ENCODE results near the gene GLT8D1. TPM values are rescaled to one million over a fixed set of nuclear protein-coding genes. Genes with fewer than 3 reads are reported as not detected.

GLT8D1 gene
- total RNA-seq, 1 donor from 2014 or later, result 79.8 TPM

GRCh38 chr3:52645549-52645948 lies 60.0 kb downstream of the GLT8D1 start:
- TF ChIP-seq CTCF (IDR thresholded peaks at IDR 0.05; ENCODE audit: unreplicated experiment), result no peak
- Mint-ChIP-seq H3K9me3 (ENCODE audit: low read depth) (no peaks in the 10 kb centered on the region), H3K4me1 (ENCODE audit: low read depth) (peaks cover 2% of the 10 kb centered on the region), H3K27me3 (no peaks in the 10 kb centered on the region), H3K27ac (no peak overlapping the region), H3K36me3 (ENCODE audit: insufficient read depth) (peaks cover 45% of the 10 kb centered on the region), H3K4me3 (ENCODE audit: low read depth) (no peak overlapping the region)
- no peak for DNase-seq (ENCODE audit: low spot score, unreplicated experiment)

Other genes with a start within 250 kb of the GLT8D1 start
- gene STAB1, start 210.5 kb downstream of the GLT8D1 start, total RNA-seq, result 0.27 and 0.46 TPM in 2 replicates
- gene NT5DC2, start 171.9 kb downstream of the GLT8D1 start, total RNA-seq, result 269 and 271 TPM in 2 replicates
- gene UQCC5, start 169.2 kb downstream of the GLT8D1 start, total RNA-seq, result 14.2 and 18.9 TPM in 2 replicates
- 128 and 131 TPM in 2 replicates for gene PBRM1, start 19.9 kb downstream of the GLT8D1 start, total RNA-seq
- gene GNL3, start 19.8 kb downstream of the GLT8D1 start, total RNA-seq, result 85.9 and 94.0 TPM in 2 replicates
- gene SPCS1, start 315 bp upstream of the GLT8D1 start, total RNA-seq, result 85.1 and 89.6 TPM in 2 replicates
- gene NEK4, start 65.1 kb upstream of the GLT8D1 start, total RNA-seq, result 49.8 and 51.1 TPM in 2 replicates
- 11.3 and 14.1 TPM in 2 replicates for gene ITIH1, start 71.8 kb upstream of the GLT8D1 start, total RNA-seq
- 0.87 and 1.2 TPM in 2 replicates for gene ITIH3, start 89.0 kb upstream of the GLT8D1 start, total RNA-seq
- 2.9 and 9.7 TPM in 2 replicates for gene ITIH4, start 124.9 kb upstream of the GLT8D1 start, total RNA-seq
- gene MUSTN1, start 129.2 kb upstream of the GLT8D1 start, total RNA-seq, result not detected in 2 replicates
- 17.4 and 18.4 TPM in 2 replicates for gene STIMATE, start 191.8 kb upstream of the GLT8D1 start, total RNA-seq

Data from progenitor cell of endocrine pancreas (in vitro differentiated cells).